H1 (cell line): ENCODE results near the gene TRAPPC5. TPM values are rescaled to one million over a fixed set of nuclear protein-coding genes. Genes with fewer than 3 reads are reported as not detected.

Experiments used
- CTCF ChIA-PET: fragments of 300-600 bp; sonication (Branson Sonifier 250); formaldehyde crosslinking; loops from one replicate; lab custom pipeline; 2021; ENCODE audit not compliant: partially characterized antibody; lab: Charles Lee
- POLR2A ChIA-PET: fragments of 300-600 bp; sonication (Branson Sonifier 250); formaldehyde crosslinking; loops from one replicate; lab custom pipeline; 2021; ENCODE audit warnings: inconsistent platforms; ENCODE audit not compliant: partially characterized antibody; lab: Charles Lee
- DNase-seq, 2 experiments: peaks; one replicate each; pipeline versions ENCODE4 v3.0.0 to v3.0.0-alpha.2; 2010 to 2022; ENCODE audit warnings: low spot score in 2 of 2, low read depth in 1 of 2, mixed read lengths in 1 of 2
- FAIRE-seq: peaks from 2 replicates; lab custom pipeline; 2011; peaks lifted over from hg19 to GRCh38; lab: Jason Lieb, UNC
- H2AFZ ChIP-seq: 2 replicates; pipeline ENCODE4 v1.8.1; 2012; ENCODE audit warnings: low read length, inconsistent platforms
- H2AK5ac ChIP-seq: 2 replicates; pipeline ENCODE4 v1.6.1; 2013; ENCODE audit warnings: low read depth, low read length
- H2BK120ac ChIP-seq: replicated peaks from 2 replicates; pipeline ENCODE3; 2013; ENCODE audit warnings: low read depth, low read length, inconsistent platforms
- H2BK12ac ChIP-seq: 2 replicates; pipeline ENCODE4 v1.6.1; 2013; ENCODE audit warnings: low read depth, low read length
- H2BK15ac ChIP-seq: 2 replicates; pipeline ENCODE4 v1.6.1; 2013; ENCODE audit warnings: low read length
- H2BK20ac ChIP-seq: 2 replicates; pipeline ENCODE4 v1.6.1; 2013; ENCODE audit warnings: low read length
- H2BK5ac ChIP-seq: 2 replicates; pipeline ENCODE4 v1.6.1; 2013; ENCODE audit warnings: low read depth, low read length
- H3K14ac ChIP-seq: 2 replicates; pipeline ENCODE4 v1.6.1; 2013; ENCODE audit warnings: inconsistent platforms; ENCODE audit not compliant: insufficient read length
- H3K18ac ChIP-seq: 2 replicates; pipeline ENCODE4 v1.6.1; 2013; ENCODE audit warnings: low read length; ENCODE audit errors: extremely low read depth
- H3K23ac ChIP-seq: 2 replicates; pipeline ENCODE4 v1.6.1; 2013; ENCODE audit warnings: inconsistent platforms; ENCODE audit not compliant: insufficient read length
- H3K23me2 ChIP-seq: 2 replicates; pipeline ENCODE4 v1.6.1; 2013; ENCODE audit warnings: low read depth, low read length
- H3K27ac ChIP-seq: 2 replicates; pipeline ENCODE4 v1.6.1; 2011; ENCODE audit warnings: low read depth, low read length, inconsistent platforms
- H3K27me3 ChIP-seq, 4 experiments: replicated peaks in 1 of 4; 1 replicate in 1 of 4; 2 replicates in 3 of 4; pipeline versions ENCODE4 v1.6.1 to v1.8.1; 2011 to 2013; ENCODE audit warnings: low read length in 3 of 4, mild to moderate bottlenecking in 3 of 4, inconsistent platforms in 2 of 4, mixed read lengths in 2 of 4, moderate library complexity in 1 of 4; ENCODE audit not compliant: control insufficient read depth in 3 of 4, insufficient read depth in 3 of 4; ENCODE audit errors: extremely low read depth in 1 of 4
- H3K36me3 ChIP-seq, 4 experiments: 2 replicates each; pipeline versions ENCODE4 v1.6.1 to v1.8.1; 2011 to 2013; ENCODE audit warnings: mild to moderate bottlenecking in 4 of 4, low read length in 3 of 4, moderate library complexity in 2 of 4, control low read depth in 1 of 4, inconsistent platforms in 1 of 4; ENCODE audit not compliant: insufficient read depth in 4 of 4, control insufficient read depth in 2 of 4
- H3K4ac ChIP-seq: replicated peaks from 2 replicates; pipeline ENCODE3; 2013; ENCODE audit warnings: low read length, low read depth, mixed read lengths, inconsistent platforms; ENCODE audit not compliant: insufficient read length
- H3K4me1 ChIP-seq, 4 experiments: replicated peaks in 1 of 4; 1 replicate in 1 of 4; 2 replicates in 3 of 4; pipeline versions ENCODE4 v1.6.1 to v1.8.1; 2011 to 2013; ENCODE audit warnings: low read length in 3 of 4, inconsistent platforms in 2 of 4, mixed read lengths in 1 of 4; ENCODE audit not compliant: insufficient read depth in 4 of 4, control insufficient read depth in 3 of 4
- H3K4me2 ChIP-seq, 2 experiments: 2 replicates each; pipeline versions ENCODE4 v1.6.1 to v1.8.1; 2011 to 2013; ENCODE audit warnings: low read depth in 2 of 2, low read length in 2 of 2, control low read depth in 1 of 2, inconsistent platforms in 1 of 2, mild to moderate bottlenecking in 1 of 2; ENCODE audit not compliant: insufficient read depth in 1 of 2
- H3K4me3 ChIP-seq, 4 experiments: fragments of 200-600, 300-600 bp in 1 of 4; sonication (generic), shearing (Covaris generic), sonication (Bioruptor Twin) in 1 of 4; 2 replicates each; pipeline versions ENCODE4 v1.5.1 to v1.8.1; 2011 to 2016; ENCODE audit warnings: low read length in 4 of 4, low read depth in 3 of 4, control low read depth in 2 of 4, inconsistent platforms in 2 of 4, mild to moderate bottlenecking in 2 of 4, mixed read lengths in 1 of 4, moderate library complexity in 1 of 4; ENCODE audit not compliant: insufficient read depth in 2 of 4; ENCODE audit errors: extremely low read depth in 1 of 4
- H3K56ac ChIP-seq: replicated peaks from 2 replicates; pipeline ENCODE3; 2013; ENCODE audit warnings: low read depth, mild to moderate bottlenecking, mixed read lengths, low read length, inconsistent platforms; ENCODE audit not compliant: insufficient read length
- H3K79me1 ChIP-seq: 2 replicates; pipeline ENCODE4 v1.6.1; 2013; ENCODE audit warnings: low read depth, low read length, control low read depth
- H3K79me2 ChIP-seq, 2 experiments: 2 replicates each; pipeline versions ENCODE4 v1.6.1 to v1.8.1; 2012 to 2013; ENCODE audit warnings: low read length in 2 of 2, mild to moderate bottlenecking in 2 of 2, inconsistent platforms in 1 of 2; ENCODE audit not compliant: insufficient read depth in 2 of 2, control insufficient read depth in 1 of 2
- H3K9ac ChIP-seq, 4 experiments: replicated peaks in 1 of 4; 1 replicate in 1 of 4; 2 replicates in 3 of 4; pipeline versions ENCODE4 v1.6.1 to v1.8.1; 2011 to 2013; ENCODE audit warnings: low read depth in 3 of 4, low read length in 3 of 4, control low read depth in 2 of 4, mild to moderate bottlenecking in 2 of 4, moderate library complexity in 2 of 4, inconsistent platforms in 1 of 4; ENCODE audit errors: extremely low read depth in 1 of 4
- H3K9me3 ChIP-seq, 2 experiments: 2 replicates each; pipeline versions ENCODE4 v1.6.1 to v1.8.1; 2012 to 2013; ENCODE audit warnings: mild to moderate bottlenecking in 2 of 2, moderate library complexity in 2 of 2, control low read depth in 1 of 2, inconsistent platforms in 1 of 2, low read depth in 1 of 2, low read length in 1 of 2, mixed read lengths in 1 of 2; ENCODE audit not compliant: insufficient read depth in 2 of 2
- H4K20me1 ChIP-seq, 2 experiments: replicated peaks in 1 of 2; 2 replicates each; pipeline versions ENCODE3 to v1.8.1; 2011 to 2013; ENCODE audit warnings: inconsistent platforms in 2 of 2, low read length in 2 of 2, mild to moderate bottlenecking in 1 of 2; ENCODE audit not compliant: insufficient read depth in 2 of 2, control insufficient read depth in 1 of 2
- H4K5ac ChIP-seq: 2 replicates; pipeline ENCODE4 v1.6.1; 2013; ENCODE audit warnings: low read length, low read depth, mixed read lengths, inconsistent platforms; ENCODE audit not compliant: insufficient read length
- H4K8ac ChIP-seq: 2 replicates; pipeline ENCODE4 v1.8.0; 2013; ENCODE audit warnings: mild to moderate bottlenecking, moderate library complexity, low read length, inconsistent platforms; ENCODE audit not compliant: insufficient read depth; ENCODE audit errors: extremely low read depth
- H4K91ac ChIP-seq: replicated peaks from 2 replicates; pipeline ENCODE3; 2013; ENCODE audit warnings: low read length, mixed read lengths, inconsistent platforms; ENCODE audit not compliant: insufficient read length
- HDAC2 ChIP-seq, 2 experiments: fragments of 300-600 bp in 1 of 2; sonication (generic) in 1 of 2; IDR thresholded peaks; 2 replicates each; pipeline ENCODE4 v1.6.1; 2011 to 2012; ENCODE audit warnings: low read depth in 2 of 2, low read length in 2 of 2, mild to moderate bottlenecking in 2 of 2, moderate library complexity in 2 of 2, borderline replicate concordance in 1 of 2, inconsistent platforms in 1 of 2
- HDAC6 ChIP-seq: IDR thresholded peaks from one replicate; pipeline ENCODE4 v1.7.1; 2012; ENCODE audit warnings: low read depth, mild to moderate bottlenecking, inconsistent platforms, low read length, moderate library complexity
- KDM1A ChIP-seq: fragments of 200-600, 300-600 bp; sonication (generic); IDR thresholded peaks from 2 replicates; pipeline ENCODE4 v1.7.1; 2016; ENCODE audit warnings: mild to moderate bottlenecking, low read length, borderline replicate concordance
- POLR2AphosphoS5 ChIP-seq: IDR thresholded peaks from 2 replicates; pipeline ENCODE4 v1.6.1; 2011; ENCODE audit warnings: low read depth, low read length
- TBP ChIP-seq: IDR thresholded peaks from 2 replicates; pipeline ENCODE4 v1.6.1; 2011; ENCODE audit warnings: low read depth, low read length, improper control_type of control experiment
- ZNF274 ChIP-seq: IDR thresholded peaks from 2 replicates; pipeline ENCODE4 v1.7.0; 2012; ENCODE audit warnings: low read length, borderline replicate concordance; ENCODE audit errors: extremely low read depth
- WGBS, 2 experiments: shearing (Covaris generic) in 1 of 2; methylation state at CpG; one replicate each; pipeline versions ENCODE4 v1.1.6 to v1.1.7; 2013 to 2015; ENCODE audit warnings: low lambda C conversion rate in 2 of 2, mixed read lengths in 2 of 2, inconsistent platforms in 1 of 2, low coverage in 1 of 2, missing lambda C conversion rate in 1 of 2; ENCODE audit not compliant: insufficient replicate concordance in 2 of 2, insufficient coverage in 1 of 2, insufficient read length in 1 of 2; ENCODE audit errors: extremely low coverage in 1 of 2, missing lambda C conversion rate in 1 of 2; 5-methylcytosine and 5-hydroxymethylcytosine counted together
- polyA plus RNA-seq, 7 experiments: library from polyadenylated mRNA; depleted of rRNA in 3 of 7; stranded (reverse) in 5 of 7; unstranded in 2 of 7; fragments of >200 nt in 5 of 7; fragments of 200-250 nt in 2 of 7; gene quantifications; 1 replicate in 5 of 7; 2 replicates in 1 of 7; 4 replicates in 1 of 7; pipeline versions ENCODE4 v1.2.1 to v1.2.3, GENCODE V29; 2011 to 2013; ENCODE audit warnings: missing spikeins in 2 of 7, mixed read lengths in 2 of 7
- total RNA-seq: library from RNA; stranded (reverse); fragmentation: NEBNext Ultra II Directional; extraction: Animal tissue kit (Norgen Biotek cat#: 25700); gene quantifications from 2 replicates; pipeline ENCODE4 v1.2.1, GENCODE V29; 2021

The TRAPPC5 gene
- total and polyA plus RNA-seq, 2 of the 8 experiments (the other 6 are each of a cell fraction or from before 2014, with no cell fraction given): 109 to 120 TPM

DNA sequence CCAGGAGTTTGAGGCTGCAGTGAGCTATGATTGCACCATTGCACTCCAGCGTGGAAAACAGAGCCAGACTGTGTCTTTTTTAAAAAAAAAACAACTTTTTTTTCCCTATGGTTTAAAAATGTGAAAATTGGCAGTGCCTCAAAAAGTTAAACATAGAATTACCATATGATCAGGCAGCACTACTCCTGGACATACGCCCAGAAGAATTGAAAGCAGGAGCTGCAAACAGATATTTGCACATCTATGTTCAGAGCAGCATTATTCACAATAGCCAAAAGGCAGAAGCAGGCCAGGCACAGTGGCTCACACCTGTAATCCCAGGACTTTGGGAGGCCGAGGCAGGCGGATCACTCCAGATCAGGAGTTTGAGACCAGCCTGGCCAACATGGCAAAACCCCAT is 15.6 kb upstream of the TRAPPC5 start:
- Histone ChIP-seq H2BK15ac (no peak overlapping the region), H3K9me3 (no peaks in the 10 kb centered on the region), H2BK5ac (no peak overlapping the region), H3K23ac (no peak overlapping the region), H4K8ac (no peak overlapping the region), H3K9ac (no peak overlapping the region), H3K27me3 (peaks cover 0 to 12% (median 8%) of the 10 kb centered on the region in 4 experiments; a peak in 4 of 7 replicates), H3K27ac (no peak overlapping the region), H3K23me2 (no peaks in the 10 kb centered on the region; the same call in 1 of the 2 replicates), H3K4me2 (no peak overlapping the region), H4K5ac (no peak overlapping the region), H3K79me2 (no peaks in the 10 kb centered on the region), H3K79me1 (no peaks in the 10 kb centered on the region), H2AK5ac (no peak overlapping the region), H3K4me3 (no peak overlapping the region), H3K36me3 (no peaks in the 10 kb centered on the region), H4K91ac (no peak overlapping the region), H2BK120ac (no peak overlapping the region), H2BK12ac (no peak overlapping the region), H2BK20ac (no peak overlapping the region), H3K18ac (no peak overlapping the region), H3K4ac (no peak overlapping the region), H3K14ac (no peak overlapping the region), H4K20me1 (no peaks in the 10 kb centered on the region), H2AFZ (no peak overlapping the region), H3K4me1 (peaks cover 0 to 3% (median 1%) of the 10 kb centered on the region in 4 experiments; a peak in 1 of 7 replicates), H3K56ac (no peak overlapping the region)
- TF ChIP-seq HDAC2 (IDR thresholded peaks at IDR 0.05; ENCODE audit: borderline replicate concordance in 1 of 2, low read depth in 2 of 2, low read length in 2 of 2): no peak
- no peak for TF ChIP-seq POLR2AphosphoS5
- TF ChIP-seq ZNF274: no peak
- TF ChIP-seq KDM1A: no peak
- no peak for TF ChIP-seq HDAC6
- no peak for TF ChIP-seq TBP
- 83% methylated on average over 4 of the region's 4 CpGs; no CpG with 5 or more reads in 1 of the 2 experiments for WGBS, 2 experiments
- ChIA-PET POLR2A (no interaction called here), CTCF (interaction anchor here (1.3 to 2.4 kb wide), 3 partner anchors 13 to 24 kb away, joined by 4 to 10 read pairs (median 5); partner anchors contain the start of gene TRAPPC5)
- FAIRE-seq (no peak), DNase-seq (no peak)
